NCI-H748 treated with DMSO at 0.1 percent for 48 hours (cell line): ENCODE measurements around the gene CAPN3.

Experiments used
- DNase-seq: peaks from one replicate; lab custom pipeline; 2025; lab: John Stamatoyannopoulos, UW

Gene CAPN3

DNA sequence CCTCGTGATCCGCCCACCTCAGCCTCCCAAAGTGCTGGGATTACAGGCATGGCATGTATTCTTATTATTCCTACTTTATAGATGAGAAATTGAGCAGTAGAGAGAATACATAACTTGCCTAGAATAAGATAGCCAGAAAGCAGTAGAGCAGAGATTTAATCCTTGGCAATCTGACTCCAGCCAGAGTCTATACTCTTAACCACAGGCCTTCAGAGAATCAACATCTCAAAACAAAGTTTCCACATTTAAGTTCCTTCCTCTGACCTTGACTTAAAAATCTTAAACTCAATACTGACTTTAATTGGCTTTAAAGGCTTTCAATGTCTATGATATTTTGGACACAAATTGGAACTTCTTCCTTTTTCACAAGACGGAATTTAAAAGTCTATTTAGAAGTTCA is 94.5 kb downstream of the CAPN3 start:
- no peak for DNase-seq

DNA sequence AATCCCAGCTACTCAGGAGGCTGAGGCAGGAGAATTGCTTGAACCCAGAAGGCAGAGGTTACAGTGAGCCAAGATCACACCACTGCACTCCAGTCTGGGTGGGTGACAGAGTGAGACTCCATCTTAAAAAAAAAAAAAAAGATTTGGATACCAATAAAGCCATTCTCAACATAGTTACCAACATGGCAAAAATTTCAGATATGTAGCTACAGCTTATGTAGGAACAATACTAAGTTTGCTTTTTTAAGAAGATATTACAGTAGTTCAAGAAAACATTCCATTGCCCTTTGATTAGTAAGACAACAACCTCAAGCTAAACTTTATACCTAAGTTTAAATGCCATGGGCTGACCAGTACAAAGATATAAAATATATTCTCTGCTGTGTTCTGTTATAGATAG is 97.2 kb downstream of the CAPN3 start:
- no peak for DNase-seq

DNA sequence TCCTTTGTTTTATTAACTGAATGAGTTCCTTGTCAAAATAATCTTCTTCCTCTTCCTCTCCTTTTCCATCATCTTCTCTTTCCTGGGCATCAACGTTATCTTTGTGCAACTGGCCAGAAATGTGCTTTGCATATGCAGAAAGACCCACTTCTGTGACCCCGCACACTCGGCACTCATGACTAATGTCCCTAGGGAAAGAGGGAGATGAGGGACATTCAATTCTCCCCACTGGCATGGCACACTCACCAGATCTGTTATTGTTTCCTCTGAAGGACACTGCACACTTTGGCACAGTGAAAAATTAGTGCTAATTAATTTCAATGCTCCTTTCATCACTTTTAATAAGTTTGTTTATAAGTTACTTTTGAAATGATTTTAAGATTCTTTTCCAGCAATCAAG is 97.7 kb downstream of the CAPN3 start:
- no peak for DNase-seq

DNA sequence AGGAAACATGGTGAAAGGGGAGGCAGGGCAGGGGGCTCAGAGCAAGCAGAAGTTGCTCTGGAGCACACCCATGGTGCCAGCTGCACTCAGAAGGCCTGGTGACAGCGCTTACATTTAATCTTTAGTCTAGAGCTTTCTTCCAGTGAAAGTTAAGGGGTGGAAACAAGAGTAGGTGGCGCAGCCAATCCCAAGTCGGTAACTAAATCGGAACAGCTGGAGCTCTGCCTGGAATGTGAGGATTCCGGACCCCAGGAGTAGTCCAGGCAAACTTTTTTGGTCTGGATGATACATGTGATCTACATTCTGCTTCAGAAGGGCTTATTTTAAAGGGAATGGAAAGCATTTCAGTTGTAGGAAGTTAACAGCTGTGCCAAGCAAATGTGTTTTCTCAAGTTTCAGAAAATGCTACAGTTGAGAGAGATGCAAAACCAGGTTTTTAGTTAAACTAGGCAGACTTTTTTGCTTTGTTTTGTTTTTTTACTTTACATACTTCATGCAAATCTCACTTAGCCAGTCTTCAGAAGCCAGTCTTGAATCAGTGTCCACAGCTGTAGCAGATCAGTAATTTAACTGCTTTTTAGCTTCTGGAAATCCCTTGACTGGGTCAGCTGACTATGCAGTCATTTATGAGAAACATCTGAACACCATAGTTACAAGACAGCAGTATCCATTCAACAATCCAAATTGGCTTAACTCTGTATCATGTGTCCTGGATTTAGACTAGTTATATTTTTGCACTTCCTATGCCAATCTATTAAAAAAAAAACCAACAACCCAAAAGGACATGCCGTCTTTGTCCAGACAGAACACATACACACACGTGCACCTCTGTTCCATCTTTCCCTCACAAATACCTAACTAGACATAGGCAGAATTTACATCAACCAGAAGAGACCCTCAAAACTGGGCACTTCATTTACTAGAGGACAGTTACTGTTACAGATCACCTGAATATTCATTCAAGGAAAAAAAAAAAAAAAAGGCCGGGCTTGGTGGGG is 98.4 kb downstream of the CAPN3 start:
- no peak for DNase-seq

DNA sequence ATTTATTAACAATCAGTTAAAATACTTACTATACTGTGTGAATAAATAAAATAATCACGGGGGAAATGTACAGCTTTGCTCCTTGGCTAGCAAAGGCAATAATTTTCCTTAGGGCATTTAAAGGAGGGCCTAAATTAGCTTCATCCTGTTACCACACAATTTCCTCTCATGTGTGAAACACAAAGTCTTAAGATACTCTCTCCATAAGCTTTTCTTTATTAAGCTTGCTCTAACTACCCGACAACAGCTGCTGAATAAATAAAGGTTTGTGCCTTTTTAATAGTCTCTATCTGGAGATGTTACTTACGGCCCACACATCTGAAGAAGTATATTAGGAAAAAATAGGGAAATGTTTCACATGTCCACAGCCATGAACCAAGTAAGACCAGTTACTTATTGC is 102.0 kb downstream of the CAPN3 start:
- no peak for DNase-seq
